GM21526 (cell line): ENCODE data around the gene SBF1.
"Not testable (repeated sequence)": the region's sequence is repeated elsewhere in the genome, so short reads cannot be mapped to it uniquely, and the experiment has no call there.

Source experiments
- ATAC-seq: cut with Tn5 transposase; IDR thresholded peaks from one replicate; pipeline ENCODE4 v1.9.1; 2021; ENCODE audit warnings: moderate library complexity; ENCODE audit not compliant: unreplicated experiment, low FRiP score

SBF1 gene

GRCh38 chr22:50432877-50433510, 41.8 kb downstream of the SBF1 start:
- not testable (repeated sequence) for ATAC-seq

GRCh38 chr22:50432131-50432876, 42.5 kb downstream of the SBF1 start:
- no peak for ATAC-seq

DNA sequence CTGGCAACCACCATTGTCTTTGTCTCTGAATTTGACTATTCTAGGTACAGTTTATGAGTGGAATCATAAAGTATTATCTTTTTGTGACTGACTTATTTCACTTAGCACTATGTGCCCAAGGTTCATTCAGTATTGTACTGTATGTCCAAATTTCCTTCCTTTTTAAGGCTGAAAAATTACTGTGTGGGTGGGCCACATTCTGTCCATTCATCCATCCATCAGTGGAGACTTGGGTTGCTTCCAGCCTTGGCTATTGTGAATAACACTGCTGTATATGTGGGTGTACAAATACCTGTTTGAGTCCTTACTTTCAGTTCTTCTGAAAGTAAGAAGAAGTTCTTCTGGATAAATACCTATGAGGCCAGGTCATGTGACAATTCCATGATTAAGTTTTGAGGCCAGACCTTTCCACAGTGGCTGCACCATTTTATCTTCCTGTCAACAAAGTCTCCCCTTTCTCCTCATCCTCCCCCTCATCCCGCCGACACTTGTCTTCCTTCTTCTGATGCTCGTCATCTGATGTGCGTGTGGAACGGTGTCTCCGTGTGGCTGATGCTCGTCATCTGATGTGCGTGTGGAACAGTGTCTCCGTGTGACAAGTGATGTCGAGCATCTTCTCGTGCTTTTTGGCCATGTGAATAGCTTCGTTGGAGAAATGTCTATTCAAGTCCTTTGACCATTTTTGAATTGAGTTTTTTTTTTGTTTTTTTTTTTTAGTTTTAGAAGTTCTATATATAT, 49.5 kb downstream of the SBF1 start:
- no peak for ATAC-seq

DNA sequence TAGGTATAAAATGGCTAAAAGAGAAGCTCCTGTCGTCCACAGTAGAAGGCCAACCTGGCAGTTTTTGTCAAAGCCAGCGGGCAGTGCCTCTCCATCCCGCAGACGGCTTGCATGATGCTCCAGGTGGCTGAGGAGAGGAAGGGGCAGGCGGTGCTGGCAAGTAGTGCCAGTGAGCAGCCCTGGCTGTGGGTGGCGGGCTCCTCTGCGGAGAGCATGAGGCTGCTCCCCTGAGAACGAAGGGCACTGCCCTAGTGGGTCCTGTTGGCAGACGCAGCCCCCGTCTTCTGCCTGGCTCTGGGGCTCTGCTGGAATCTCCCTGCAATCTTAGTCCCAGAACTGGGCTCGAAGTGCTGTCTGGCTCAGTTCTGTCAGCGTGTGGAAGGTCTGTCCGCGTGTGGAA, 50.9 kb downstream of the SBF1 start:
- ATAC-seq, result no peak

DNA sequence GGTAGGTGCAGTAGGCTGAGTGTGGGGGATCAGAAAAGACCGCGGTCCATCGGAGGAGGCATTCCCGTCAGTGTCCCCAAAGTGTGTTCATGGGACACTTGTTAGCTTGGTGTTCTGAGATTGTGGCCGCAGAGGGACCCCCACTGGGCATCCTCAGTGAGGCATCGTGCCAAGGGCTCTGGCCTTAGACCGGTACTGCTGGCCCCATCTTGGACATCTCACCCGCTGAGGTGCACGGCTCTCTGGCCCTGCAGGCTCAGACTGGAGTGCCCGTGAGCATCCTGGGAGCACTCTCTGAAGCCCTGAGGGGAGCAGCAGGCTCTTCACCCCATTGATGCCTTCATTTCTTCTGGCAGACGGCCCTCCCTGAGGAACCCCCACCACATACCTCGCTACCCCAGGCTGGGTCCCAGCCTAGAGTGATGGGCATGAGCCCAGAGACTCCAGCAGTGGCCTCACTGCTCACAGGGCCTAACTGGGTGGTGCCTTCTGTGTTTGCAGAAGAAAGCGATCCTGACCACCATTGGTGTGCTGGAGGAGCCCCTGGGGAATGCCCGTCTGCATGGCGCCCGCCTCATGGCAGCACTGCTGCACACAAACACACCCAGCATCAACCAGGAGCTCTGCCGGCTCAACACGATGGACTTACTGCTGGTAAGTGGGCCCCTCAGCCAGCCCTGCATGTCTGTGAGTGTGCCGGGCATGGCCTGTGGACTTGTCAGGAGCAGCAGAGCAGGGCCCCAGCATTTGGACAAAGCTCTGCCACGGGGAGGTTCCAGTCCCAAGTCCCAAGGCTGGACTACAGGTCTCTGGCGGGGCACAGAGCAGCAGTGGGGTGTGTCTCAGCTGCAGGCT, 51.6 kb downstream of the SBF1 start:
- ATAC-seq, result no peak

GRCh38 chr22:50422046-50422445, 52.8 kb downstream of the SBF1 start:
- ATAC-seq, result no peak

GRCh38 chr22:50420581-50420980, 54.3 kb downstream of the SBF1 start:
- ATAC-seq, result no peak

- ATAC-seq, result no peak
These were observed 54.8 kb downstream of the SBF1 start for GRCh38 chr22:50420015-50420414.

DNA sequence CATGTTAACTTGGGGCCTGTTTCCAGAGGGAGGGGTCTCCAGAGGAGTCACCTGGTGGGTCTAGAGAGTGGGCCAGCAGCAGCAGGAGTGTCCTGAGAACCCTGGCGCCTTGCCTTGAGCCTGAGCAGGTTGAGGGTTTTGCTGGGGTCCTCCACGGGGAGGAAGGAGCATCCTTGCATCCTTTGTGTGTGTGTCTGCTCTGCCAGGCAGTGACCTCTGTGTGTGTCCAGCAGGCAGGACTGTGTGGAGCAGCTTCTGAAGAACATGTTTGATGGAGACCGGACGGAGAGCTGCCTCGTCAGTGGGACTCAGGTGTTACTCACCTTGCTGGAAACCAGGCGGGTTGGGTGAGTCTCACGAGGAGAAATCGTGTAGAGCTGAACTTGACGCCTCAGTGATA, 55.7 kb downstream of the SBF1 start:
- no peak for ATAC-seq

DNA sequence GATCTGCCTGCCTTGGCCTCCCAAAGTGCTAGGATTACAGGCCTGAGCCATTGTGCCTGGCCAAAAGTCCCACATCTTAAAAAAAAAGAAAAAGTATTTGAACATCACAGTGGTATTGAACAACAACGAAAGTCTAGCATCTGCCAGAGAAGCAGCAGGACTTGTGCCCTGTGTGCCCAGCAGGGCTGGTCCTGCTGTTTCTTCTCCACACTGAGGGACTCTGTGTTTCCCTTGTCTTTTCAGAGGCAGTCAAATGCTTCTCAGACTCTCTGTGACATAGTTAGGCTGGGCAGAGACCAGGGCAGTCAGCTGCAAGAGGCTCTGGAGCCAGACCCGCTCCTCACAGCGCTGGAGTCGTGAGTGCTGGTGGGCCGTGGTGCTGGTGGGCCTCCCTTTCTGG, 56.2 kb downstream of the SBF1 start:
- ATAC-seq, result no peak

GRCh38 chr22:50417411-50418210, 57.2 kb downstream of the SBF1 start:
- no peak for ATAC-seq

DNA sequence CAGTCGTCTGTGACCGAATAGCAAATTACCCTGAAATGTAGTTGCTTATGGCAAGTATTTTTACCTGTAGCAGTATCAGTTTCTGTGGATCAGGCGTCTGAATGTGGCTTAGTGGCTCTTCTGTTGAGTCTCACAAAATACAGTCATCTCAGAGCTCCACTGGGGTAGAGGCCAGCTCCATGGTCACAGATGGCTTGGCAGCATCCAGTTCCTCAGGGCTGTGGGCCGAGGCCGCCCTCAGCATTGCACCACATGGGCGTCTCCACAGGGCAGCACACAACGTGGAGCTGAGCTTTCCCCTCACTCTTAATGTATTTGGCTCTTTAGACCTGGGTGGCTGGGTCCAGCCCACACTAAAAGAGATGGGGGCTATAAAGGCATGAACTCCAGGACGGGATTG, 57.8 kb downstream of the SBF1 start:
- no peak for ATAC-seq

GRCh38 chr22:50415426-50415825, 59.4 kb downstream of the SBF1 start:
- ATAC-seq, result no peak

GRCh38 chr22:50414476-50415248, 60.2 kb downstream of the SBF1 start:
- ATAC-seq, result no peak

DNA sequence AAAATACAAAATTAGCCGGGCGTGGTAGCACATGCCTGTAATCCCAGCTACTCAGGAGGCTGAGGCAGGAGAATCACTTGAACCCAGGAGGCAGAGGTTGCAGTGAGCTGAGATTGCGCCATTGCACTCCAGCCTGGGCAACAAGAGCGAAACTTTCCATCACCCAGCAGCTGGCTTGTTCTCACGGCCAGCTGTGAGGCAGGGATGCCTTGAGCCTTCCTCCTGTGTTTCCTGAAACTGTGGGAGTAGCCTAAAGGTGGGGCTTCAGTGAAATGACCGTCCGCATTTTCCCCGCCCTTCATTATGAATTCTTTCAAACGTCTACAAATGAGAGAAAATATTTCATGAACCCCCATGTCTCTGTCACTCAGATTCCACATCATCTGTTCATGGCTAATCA, 65.9 kb downstream of the SBF1 start:
- ATAC-seq, result not testable (repeated sequence)

DNA sequence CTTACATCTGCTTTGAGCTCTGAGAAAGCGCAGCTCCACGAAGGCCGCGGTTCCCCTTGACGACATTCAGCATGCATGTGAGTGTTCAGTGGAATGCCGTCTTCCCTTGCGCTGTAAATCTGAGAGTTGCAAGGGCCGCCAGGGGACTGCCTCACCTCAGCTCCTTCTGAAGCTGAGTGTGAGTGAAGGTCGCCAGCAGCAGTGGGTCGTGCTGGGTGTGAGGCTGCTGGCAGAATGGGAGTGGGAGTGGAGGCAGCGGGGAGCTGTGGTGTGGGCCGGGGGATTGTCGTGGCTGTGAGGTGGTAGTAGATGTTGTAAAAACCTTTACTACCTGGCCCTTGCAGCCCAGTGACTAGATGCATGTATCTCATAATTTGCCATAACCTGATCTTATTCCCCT, 66.5 kb downstream of the SBF1 start:
- no peak for ATAC-seq

- ATAC-seq, result no peak
These were observed 68.2 kb downstream of the SBF1 start for GRCh38 chr22:50406416-50407170.

GRCh38 chr22:50403701-50404101, 71.1 kb downstream of the SBF1 start:
- ATAC-seq, result no peak
